Medulla oblongata (tissue), 1 donor: ENCODE results near the gene TRDMT1.

ENCODE experiments used
- DNase-seq: peaks from one replicate; pipeline ENCODE4 v3.0.0-alpha.2; 2015; ENCODE audit errors: extremely low spot score

Gene TRDMT1

GRCh38 chr10:17200912-17201793 lies at the start of gene TRDMT1:
Gene TRDMT1 (minus strand): TSS chr10:17201672. CDS start chr10:17201634, 38 bp downstream.
- peak; percentile 88 for DNase-seq

- no peak for DNase-seq
Measured at GRCh38 chr10:17250736-17251135, 49.3 kb upstream of the TRDMT1 start.

GRCh38 chr10:17249820-17250219 lies 48.3 kb upstream of the TRDMT1 start:
- no peak for DNase-seq

GRCh38 chr10:17248964-17249363 lies 47.5 kb upstream of the TRDMT1 start:
- DNase-seq = no peak

- DNase-seq = no peak
Measured at GRCh38 chr10:17247210-17247609, 45.7 kb upstream of the TRDMT1 start.

- DNase-seq = no peak
Measured at GRCh38 chr10:17244700-17245365, 43.4 kb upstream of the TRDMT1 start.

GRCh38 chr10:17241611-17242333 lies 40.3 kb upstream of the TRDMT1 start:
- DNase-seq = no peak

GRCh38 chr10:17240616-17241015 lies 39.1 kb upstream of the TRDMT1 start:
- DNase-seq = no peak

- DNase-seq = no peak
Measured at GRCh38 chr10:17240096-17240495, 38.6 kb upstream of the TRDMT1 start.

GRCh38 chr10:17239345-17240085 lies 38.0 kb upstream of the TRDMT1 start:
- DNase-seq = no peak

- DNase-seq = no peak
Measured at GRCh38 chr10:17238445-17239291, 37.2 kb upstream of the TRDMT1 start.

- DNase-seq = no peak
Measured at GRCh38 chr10:17237915-17238444, 36.5 kb upstream of the TRDMT1 start.

GRCh38 chr10:17237149-17237527 lies 35.7 kb upstream of the TRDMT1 start:
- DNase-seq = no peak

GRCh38 chr10:17236468-17237148 lies 35.1 kb upstream of the TRDMT1 start:
- DNase-seq = no peak

GRCh38 chr10:17235136-17235535 lies 33.7 kb upstream of the TRDMT1 start:
- no peak for DNase-seq

GRCh38 chr10:17234431-17234945 lies 33.0 kb upstream of the TRDMT1 start:
- no peak for DNase-seq

GRCh38 chr10:17233286-17233991 lies 32.0 kb upstream of the TRDMT1 start:
- DNase-seq = no peak

- DNase-seq = no peak
Measured at GRCh38 chr10:17232276-17232960, 30.9 kb upstream of the TRDMT1 start.
